IMR-90 (cell line): ENCODE measurements around the gene MIPEP.

ENCODE experiments used
- BHLHE40 ChIP-seq: fragments of 150-350 bp; IDR thresholded peaks from 2 replicates; pipeline ENCODE4 v1.6.1; 2016; ENCODE audit warnings: mild to moderate bottlenecking, low read depth, low read length
- CEBPB ChIP-seq: IDR thresholded peaks from 2 replicates; pipeline ENCODE4 v1.6.1; 2012; ENCODE audit warnings: low read depth, low read length, improper control_type of control experiment
- CHD1 ChIP-seq: IDR thresholded peaks from 2 replicates; pipeline ENCODE4 v1.6.1; 2012; ENCODE audit warnings: low read depth, low read length, improper control_type of control experiment
- CTCF ChIP-seq: conservative IDR thresholded peaks from 2 replicates; pipeline ENCODE4 v1.5.1; 2012; ENCODE audit warnings: mild to moderate bottlenecking, low read depth, low read length, improper control_type of control experiment
- MXI1 ChIP-seq: IDR thresholded peaks from 2 replicates; pipeline ENCODE4 v1.6.1; 2012; ENCODE audit warnings: low read depth, mild to moderate bottlenecking, low read length, moderate library complexity, borderline replicate concordance
- POLR2A ChIP-seq: IDR thresholded peaks from 2 replicates; pipeline ENCODE4 v1.6.1; 2012; ENCODE audit warnings: mild to moderate bottlenecking, low read depth, low read length
- RAD21 ChIP-seq: IDR thresholded peaks from 2 replicates; pipeline ENCODE4 v1.6.1; 2012; ENCODE audit warnings: low read length, improper control_type of control experiment
- RCOR1 ChIP-seq: IDR thresholded peaks from 2 replicates; pipeline ENCODE4 v1.6.1; 2012; ENCODE audit warnings: mild to moderate bottlenecking, low read length, improper control_type of control experiment; ENCODE audit not compliant: insufficient replicate concordance
- RFX5 ChIP-seq: IDR thresholded peaks from 2 replicates; pipeline ENCODE4 v1.8.0; 2012; ENCODE audit warnings: low read depth, mild to moderate bottlenecking, low read length, moderate library complexity
- SMC3 ChIP-seq: fragments of 150-350 bp; IDR thresholded peaks from 2 replicates; pipeline ENCODE4 v1.6.1; 2016; ENCODE audit warnings: low read depth, mild to moderate bottlenecking, antibody characterized with exemption, low read length, moderate library complexity
- TF ChIP-seq, protein P1 (sequence below): fragments of 150-350 bp; IDR thresholded peaks from 2 replicates; pipeline ENCODE4 v1.6.1; 2017; ENCODE audit warnings: mild to moderate bottlenecking, antibody characterized with exemption, low read length, low read depth

DNA sequence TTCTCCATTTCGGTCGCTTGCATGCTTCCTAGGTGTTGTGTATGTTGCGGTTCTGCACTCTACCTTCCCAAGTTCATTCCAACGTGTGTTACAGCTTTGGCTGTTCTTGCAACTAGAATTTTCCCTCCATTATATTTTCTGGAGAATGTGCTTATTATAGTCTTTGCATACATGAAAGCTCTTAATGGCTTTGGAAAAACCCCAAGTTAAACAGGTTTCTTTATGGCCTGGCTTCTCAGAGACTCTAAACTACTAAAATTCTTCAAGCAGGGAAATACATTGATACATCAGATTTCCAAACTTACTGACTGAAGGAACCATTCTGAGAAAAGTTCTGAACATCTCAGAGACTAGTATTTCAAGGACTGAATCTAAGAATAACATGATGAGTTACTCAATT lies 11.9 kb downstream of the MIPEP start:
- TF ChIP-seq, protein P1, sequence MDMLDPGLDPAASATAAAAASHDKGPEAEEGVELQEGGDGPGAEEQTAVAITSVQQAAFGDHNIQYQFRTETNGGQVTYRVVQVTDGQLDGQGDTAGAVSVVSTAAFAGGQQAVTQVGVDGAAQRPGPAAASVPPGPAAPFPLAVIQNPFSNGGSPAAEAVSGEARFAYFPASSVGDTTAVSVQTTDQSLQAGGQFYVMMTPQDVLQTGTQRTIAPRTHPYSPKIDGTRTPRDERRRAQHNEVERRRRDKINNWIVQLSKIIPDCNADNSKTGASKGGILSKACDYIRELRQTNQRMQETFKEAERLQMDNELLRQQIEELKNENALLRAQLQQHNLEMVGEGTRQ: no peak
- TF ChIP-seq CTCF: no peak
- no peak for TF ChIP-seq CHD1
- TF ChIP-seq POLR2A: no peak
- no peak for TF ChIP-seq RAD21
- TF ChIP-seq SMC3: no peak
- no peak for TF ChIP-seq RFX5
- TF ChIP-seq BHLHE40: no peak
- no peak for TF ChIP-seq CEBPB
- no peak for TF ChIP-seq RCOR1
- no peak for TF ChIP-seq MXI1
